ENCODE results near the gene SULT1E1. TPM values are rescaled to one million over a fixed set of nuclear protein-coding genes. Genes with fewer than 3 reads are reported as not detected.

The SULT1E1 gene
- total RNA-seq, 1 donor from 2014 or later = not detected

- H3K27ac ChIP-seq = no peak overlapping the region
- H3K36me3 ChIP-seq = no peaks in the 10 kb centered on the region
- no peaks in the 10 kb centered on the region for H3K27me3 ChIP-seq
- no peak overlapping the region for H2AFZ ChIP-seq (replicated peaks)
- TF ChIP-seq CTCF (IDR thresholded peaks at IDR 0.05) (no peak), EZH2 (IDR thresholded peaks at IDR 0.05) (no peak), EZH2phosphoT487 (IDR thresholded peaks at IDR 0.05) (no peak)
- H3K4me2 ChIP-seq = no peak overlapping the region
- Mint-ChIP-seq H3K4me3 (no peak overlapping the region), H3K27me3 (ENCODE audit: insufficient read depth, low read depth) (no peaks in the 10 kb centered on the region), H3K4me1 (no peaks in the 10 kb centered on the region), H3K36me3 (no peaks in the 10 kb centered on the region), H3K27ac (no peak overlapping the region), H3K9me3 (no peaks in the 10 kb centered on the region)
- H3K4me1 ChIP-seq = no peaks in the 10 kb centered on the region
- DNase-seq (ENCODE audit: low spot score) = no peak
- H4K20me1 ChIP-seq (ENCODE audit: low read depth) = no peaks in the 10 kb centered on the region
- no peaks in the 10 kb centered on the region for H3K9me3 ChIP-seq (ENCODE audit: low read depth)
- H3K4me3 ChIP-seq = no peak overlapping the region
- no peak overlapping the region for H3K9ac ChIP-seq
- no peaks in the 10 kb centered on the region for H3F3A ChIP-seq (ENCODE audit: low read depth)
- no peaks in the 10 kb centered on the region for H3K79me2 ChIP-seq (ENCODE audit: low read depth)
Observed at GRCh38 chr4:69855822-69856221, 4.1 kb downstream of the SULT1E1 start.

- Histone ChIP-seq H3K79me2 (ENCODE audit: low read depth) (no peaks in the 10 kb centered on the region), H3K27ac (no peak overlapping the region), H3F3A (ENCODE audit: low read depth) (no peaks in the 10 kb centered on the region), H4K20me1 (ENCODE audit: low read depth) (no peaks in the 10 kb centered on the region), H3K4me1 (no peaks in the 10 kb centered on the region), H2AFZ (replicated peaks) (no peak overlapping the region), H3K4me2 (no peak overlapping the region), H3K9ac (no peak overlapping the region), H3K27me3 (no peaks in the 10 kb centered on the region), H3K9me3 (ENCODE audit: low read depth) (no peaks in the 10 kb centered on the region), H3K4me3 (no peak overlapping the region), H3K36me3 (no peaks in the 10 kb centered on the region)
- Mint-ChIP-seq H3K27me3 (ENCODE audit: insufficient read depth, low read depth) (no peaks in the 10 kb centered on the region), H3K27ac (no peak overlapping the region), H3K4me3 (no peak overlapping the region), H3K36me3 (no peaks in the 10 kb centered on the region), H3K9me3 (no peaks in the 10 kb centered on the region), H3K4me1 (no peaks in the 10 kb centered on the region)
- no peak for TF ChIP-seq EZH2phosphoT487 (IDR thresholded peaks at IDR 0.05)
- no peak for TF ChIP-seq CTCF (IDR thresholded peaks at IDR 0.05)
- no peak for TF ChIP-seq EZH2 (IDR thresholded peaks at IDR 0.05)
- no peak for DNase-seq (ENCODE audit: low spot score)
Observed at GRCh38 chr4:69849969-69850368, 10.0 kb downstream of the SULT1E1 start.

DNA sequence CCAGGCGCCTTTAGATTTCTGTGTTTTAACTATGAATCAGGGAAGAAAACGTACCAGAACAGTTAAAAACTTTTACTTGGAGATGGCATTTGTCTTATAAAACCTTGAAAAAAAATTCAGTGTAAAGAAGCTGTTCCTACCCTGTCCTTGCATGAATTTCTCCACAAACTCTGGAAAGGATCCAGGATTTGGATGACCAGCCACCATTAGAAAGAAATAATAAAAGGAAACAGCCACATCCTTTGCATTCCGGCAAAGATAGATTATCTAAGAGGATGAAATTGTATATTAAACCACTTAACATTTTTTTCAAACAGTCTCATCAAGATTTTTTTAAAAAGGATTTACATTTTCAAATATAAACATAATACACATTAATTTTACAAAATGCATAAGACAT is 10.6 kb downstream of the SULT1E1 start:
- Histone ChIP-seq H3K4me1 (no peaks in the 10 kb centered on the region), H2AFZ (replicated peaks) (no peak overlapping the region), H3F3A (ENCODE audit: low read depth) (no peaks in the 10 kb centered on the region), H3K27ac (no peak overlapping the region), H3K4me2 (no peak overlapping the region), H4K20me1 (ENCODE audit: low read depth) (no peaks in the 10 kb centered on the region), H3K36me3 (no peaks in the 10 kb centered on the region), H3K9me3 (ENCODE audit: low read depth) (no peaks in the 10 kb centered on the region), H3K9ac (no peak overlapping the region), H3K4me3 (no peak overlapping the region), H3K79me2 (ENCODE audit: low read depth) (no peaks in the 10 kb centered on the region), H3K27me3 (no peaks in the 10 kb centered on the region)
- no peak for DNase-seq (ENCODE audit: low spot score)
- Mint-ChIP-seq H3K4me3 (no peak overlapping the region), H3K9me3 (no peaks in the 10 kb centered on the region), H3K4me1 (no peaks in the 10 kb centered on the region), H3K27me3 (ENCODE audit: insufficient read depth, low read depth) (no peaks in the 10 kb centered on the region), H3K36me3 (no peaks in the 10 kb centered on the region), H3K27ac (no peak overlapping the region)
- TF ChIP-seq CTCF (IDR thresholded peaks at IDR 0.05) (no peak), EZH2phosphoT487 (IDR thresholded peaks at IDR 0.05) (no peak), EZH2 (IDR thresholded peaks at IDR 0.05) (no peak)
